GM21529 (cell line): Measurements from ENCODE around the gene NBPF4.
"Not testable (repeated sequence)": the region's sequence is repeated elsewhere in the genome, so short reads cannot be mapped to it uniquely, and the experiment has no call there.

Experiments
- ATAC-seq: cut with Tn5 transposase; IDR thresholded peaks from one replicate; pipeline ENCODE4 v1.9.1; 2021; ENCODE audit not compliant: unreplicated experiment

The NBPF4 gene

GRCh38 chr1:108243976-108244375 is at the start of gene NBPF4:
Gene NBPF4, minus strand, starts transcription at chr1:108244076. Its CDS starts 315 bp downstream, at chr1:108243761.
- ATAC-seq, result not testable (repeated sequence)

GRCh38 chr1:108282528-108283257 is 38.8 kb upstream of the NBPF4 start:
- not testable (repeated sequence) for ATAC-seq

- ATAC-seq, result not testable (repeated sequence)
These were observed 28.8 kb upstream of the NBPF4 start for GRCh38 chr1:108272485-108273327.

GRCh38 chr1:108267097-108267496 is 23.2 kb upstream of the NBPF4 start:
- ATAC-seq, result not testable (repeated sequence)

- not testable (repeated sequence) for ATAC-seq
These were observed 18.1 kb upstream of the NBPF4 start for GRCh38 chr1:108261967-108262366.

GRCh38 chr1:108261519-108261918 is 17.6 kb upstream of the NBPF4 start:
- not testable (repeated sequence) for ATAC-seq

GRCh38 chr1:108260578-108261259 is 16.8 kb upstream of the NBPF4 start:
- ATAC-seq, result not testable (repeated sequence)

GRCh38 chr1:108255426-108255825 is 11.6 kb upstream of the NBPF4 start:
- ATAC-seq, result peak; percentile 76

- ATAC-seq, result not testable (repeated sequence)
These were observed 4.5 kb downstream of the NBPF4 start for GRCh38 chr1:108239426-108239825.

- ATAC-seq, result not testable (repeated sequence)
These were observed 8.6 kb downstream of the NBPF4 start for GRCh38 chr1:108235308-108235707.

GRCh38 chr1:108232183-108232582 is 11.7 kb downstream of the NBPF4 start:
- not testable (repeated sequence) for ATAC-seq

- ATAC-seq, result not testable (repeated sequence)
These were observed 13.9 kb downstream of the NBPF4 start for GRCh38 chr1:108229976-108230375.

GRCh38 chr1:108227772-108228171 is 16.1 kb downstream of the NBPF4 start:
- ATAC-seq, result not testable (repeated sequence)

GRCh38 chr1:108226855-108227254 is 17.0 kb downstream of the NBPF4 start:
- ATAC-seq, result not testable (repeated sequence)

- ATAC-seq, result not testable (repeated sequence)
These were observed 20.6 kb downstream of the NBPF4 start for GRCh38 chr1:108223226-108223625.

- not testable (repeated sequence) for ATAC-seq
These were observed 26.2 kb downstream of the NBPF4 start for GRCh38 chr1:108217515-108218174.

- not testable (repeated sequence) for ATAC-seq
These were observed 26.9 kb downstream of the NBPF4 start for GRCh38 chr1:108217007-108217406.

GRCh38 chr1:108216028-108216890 is 27.6 kb downstream of the NBPF4 start:
- not testable (repeated sequence) for ATAC-seq

- ATAC-seq, result peak; percentile 79
These were observed 29.0 kb downstream of the NBPF4 start for GRCh38 chr1:108214641-108215465.
